ENCODE results near the gene MROH7. TPM values are rescaled to one million over a fixed set of nuclear protein-coding genes. Genes with fewer than 3 reads are reported as not detected.

The MROH7 gene
- total RNA-seq, 2 experiments from 2014 or later: 0.12 to 0.14 TPM

DNA sequence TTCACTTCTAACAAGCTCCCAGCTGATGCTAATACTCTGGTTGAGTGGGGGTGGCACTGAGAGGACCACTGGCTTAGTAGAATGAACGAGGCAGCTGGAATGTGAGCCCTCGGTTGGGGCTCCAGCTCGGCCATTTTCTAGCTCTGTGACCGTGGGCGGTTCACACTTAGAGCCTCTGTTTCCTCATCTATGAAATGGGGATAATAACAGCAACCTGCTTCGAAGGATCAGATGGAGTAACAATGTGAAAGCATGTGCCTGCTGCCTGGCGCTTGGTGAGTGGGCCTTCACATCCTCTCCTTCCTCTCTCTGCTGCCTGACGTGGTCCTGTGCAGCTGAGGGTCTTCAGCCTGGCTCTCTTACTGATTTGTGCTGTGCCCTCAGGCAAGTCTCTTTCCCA, 53.2 kb downstream of the MROH7 start:
- no peak for DNase-seq
- Mint-ChIP-seq H3K4me3 (no peak overlapping the region), H3K4me1 (peaks cover 4% of the 10 kb centered on the region), H3K27me3 (no peaks in the 10 kb centered on the region), H3K27ac (no peak overlapping the region), H3K9me3 (no peaks in the 10 kb centered on the region), H3K36me3 (no peaks in the 10 kb centered on the region)

DNA sequence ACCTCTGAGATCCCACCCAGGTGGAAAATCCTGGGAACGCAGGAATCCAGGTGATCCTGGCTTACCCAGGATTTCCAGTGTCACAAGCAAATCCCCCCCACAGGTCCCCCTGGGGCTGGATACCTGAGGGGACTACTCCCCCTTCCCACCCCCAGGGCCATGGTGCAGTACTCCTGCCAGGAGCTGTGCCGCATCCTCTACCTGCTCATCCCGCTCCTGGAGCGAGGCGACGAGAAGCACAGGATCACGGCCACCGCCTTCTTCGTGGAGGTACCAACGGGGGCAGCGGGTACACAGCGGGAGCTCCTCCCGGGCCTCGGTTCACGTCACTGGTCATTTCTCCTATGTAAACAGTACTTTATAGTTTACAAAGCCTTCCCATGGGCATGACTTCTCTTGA, 53.6 kb downstream of the MROH7 start:
- H3K36me3 Mint-ChIP-seq: no peaks in the 10 kb centered on the region
- peaks cover 4% of the 10 kb centered on the region for H3K4me1 Mint-ChIP-seq
- H3K27ac Mint-ChIP-seq: no peak overlapping the region
- H3K9me3 Mint-ChIP-seq: no peaks in the 10 kb centered on the region
- H3K27me3 Mint-ChIP-seq: no peaks in the 10 kb centered on the region
- H3K4me3 Mint-ChIP-seq: no peak overlapping the region
- DNase-seq: no peak

DNA sequence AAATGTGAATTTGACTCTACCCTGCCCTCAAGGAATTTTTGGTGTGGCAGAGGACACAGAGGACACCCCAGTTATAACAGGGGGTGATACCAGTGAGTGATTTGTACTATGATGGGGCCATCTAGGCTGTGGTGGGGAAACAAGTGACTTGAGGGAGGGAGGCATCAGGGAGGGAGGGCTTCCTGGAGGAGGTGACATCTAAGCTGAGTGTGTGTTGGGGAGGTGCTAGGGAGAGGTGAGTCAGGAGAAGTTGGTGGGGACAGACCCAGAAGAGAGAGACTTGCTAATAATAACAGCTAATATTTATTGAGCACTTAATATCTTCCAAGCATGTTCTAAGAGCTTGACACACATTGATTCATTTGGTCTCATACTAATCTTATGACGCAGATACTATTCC, 54.2 kb downstream of the MROH7 start:
- H3K36me3 Mint-ChIP-seq: no peaks in the 10 kb centered on the region

DNA sequence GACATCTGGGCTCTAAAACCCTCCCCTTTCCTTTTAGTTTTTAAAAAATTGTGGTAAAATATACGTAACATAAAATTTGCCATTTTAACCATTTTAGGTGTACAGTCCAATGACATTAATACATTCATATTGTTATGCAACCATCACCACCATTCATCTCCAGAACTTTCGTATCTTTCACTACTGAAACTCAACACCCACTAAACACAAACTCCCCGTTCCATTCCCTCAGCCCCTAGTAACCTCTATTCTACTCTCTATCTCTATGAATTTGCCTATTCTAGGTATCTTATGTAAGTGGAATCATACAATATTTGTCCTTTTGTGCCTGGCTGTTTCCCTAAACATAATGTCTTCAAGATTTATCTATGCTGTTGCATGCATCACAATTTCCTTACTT, 54.7 kb downstream of the MROH7 start:
- Mint-ChIP-seq H3K4me3 (no peak overlapping the region), H3K4me1 (peaks cover 4% of the 10 kb centered on the region), H3K36me3 (no peaks in the 10 kb centered on the region), H3K9me3 (no peaks in the 10 kb centered on the region), H3K27ac (no peak overlapping the region), H3K27me3 (no peaks in the 10 kb centered on the region)
- no peak for DNase-seq

More for the DNA sequence above, 54.2 kb downstream of the MROH7 start:
- no peaks in the 10 kb centered on the region for H3K9me3 Mint-ChIP-seq
- no peaks in the 10 kb centered on the region for H3K27me3 Mint-ChIP-seq
- no peak overlapping the region for H3K27ac Mint-ChIP-seq
- no peak overlapping the region for H3K4me3 Mint-ChIP-seq
- no peak for DNase-seq
- H3K4me1 Mint-ChIP-seq: peaks cover 4% of the 10 kb centered on the region

DNA sequence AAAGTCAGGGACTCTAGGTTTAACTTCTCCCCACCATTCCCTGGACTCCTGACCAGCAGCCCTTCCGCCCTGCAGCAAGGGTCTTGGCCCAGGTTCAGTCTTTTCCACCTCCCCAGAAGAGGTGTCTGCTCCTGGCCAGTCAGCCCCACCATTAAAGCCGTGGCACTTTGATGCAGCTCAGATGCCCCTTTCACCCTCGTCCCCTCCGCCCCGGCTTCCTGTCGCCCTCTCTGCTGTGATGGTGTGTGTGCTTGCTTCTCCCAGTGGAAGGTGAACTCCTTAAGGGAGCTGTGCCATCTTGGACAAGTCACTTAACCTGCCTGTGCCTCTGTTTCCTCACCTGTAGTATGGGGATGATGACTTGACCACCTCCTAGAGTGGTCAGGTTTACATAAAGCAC, 56.3 kb downstream of the MROH7 start:
- Mint-ChIP-seq H3K27ac (no peak overlapping the region), H3K9me3 (no peaks in the 10 kb centered on the region)

DNA sequence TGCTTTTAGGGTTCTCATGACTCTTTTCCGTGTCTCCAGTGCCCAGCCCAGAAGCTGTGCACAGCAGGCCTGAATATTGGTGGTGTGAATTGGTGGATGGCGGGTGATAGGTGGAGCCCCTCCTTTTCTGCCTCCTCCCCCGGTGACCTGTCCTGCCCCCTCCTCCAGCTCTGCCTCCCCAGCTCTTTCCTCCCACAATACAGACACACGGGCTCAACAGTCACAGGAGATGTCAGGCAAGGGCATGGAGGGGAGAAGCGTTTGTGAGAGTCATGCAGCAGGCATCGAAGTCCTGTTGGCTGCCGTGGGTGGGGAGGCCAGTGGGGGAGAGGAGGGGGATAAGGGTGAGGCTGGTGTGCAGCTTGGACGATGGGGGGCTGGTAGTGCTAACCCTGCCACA, 56.8 kb downstream of the MROH7 start:
- no peaks in the 10 kb centered on the region for H3K36me3 Mint-ChIP-seq
- H3K4me1 Mint-ChIP-seq: peaks cover 4% of the 10 kb centered on the region
- no peak for DNase-seq
- no peaks in the 10 kb centered on the region for H3K9me3 Mint-ChIP-seq
- no peaks in the 10 kb centered on the region for H3K27me3 Mint-ChIP-seq
- no peak overlapping the region for H3K27ac Mint-ChIP-seq
- H3K4me3 Mint-ChIP-seq: no peak overlapping the region

More for the DNA sequence above, 56.3 kb downstream of the MROH7 start:
- Mint-ChIP-seq H3K36me3 (no peaks in the 10 kb centered on the region), H3K4me1 (peaks cover 4% of the 10 kb centered on the region), H3K4me3 (no peak overlapping the region), H3K27me3 (no peaks in the 10 kb centered on the region)
- no peak for DNase-seq

DNA sequence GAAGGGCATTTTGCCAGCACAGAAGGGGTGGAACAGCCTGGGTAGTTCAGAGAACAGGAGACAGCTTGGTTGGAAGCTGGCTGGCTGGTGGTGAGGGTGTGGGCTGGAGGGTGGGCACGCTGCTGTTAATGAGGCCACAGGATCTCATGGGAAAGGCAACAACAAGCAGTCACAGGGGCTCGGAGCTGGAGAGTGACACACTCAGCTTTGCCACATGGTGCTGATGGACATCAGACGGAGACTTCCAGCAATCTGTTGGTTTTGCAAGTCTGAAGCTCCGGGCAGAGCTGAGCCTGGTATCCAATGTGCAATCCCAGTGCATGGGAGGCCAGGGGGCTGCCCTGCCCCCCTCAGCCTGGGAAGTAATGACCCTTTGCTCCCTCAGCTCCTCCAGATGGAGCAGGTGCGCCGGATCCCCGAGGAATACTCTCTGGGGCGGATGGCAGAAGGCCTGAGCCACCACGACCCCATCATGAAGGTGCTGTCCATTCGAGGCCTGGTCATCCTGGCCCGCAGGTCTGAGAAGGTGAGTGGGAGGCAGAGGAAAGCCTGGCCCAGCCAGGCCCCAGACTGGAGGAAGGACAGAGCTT, 58.4 kb downstream of the MROH7 start:
- no peaks in the 10 kb centered on the region for H3K9me3 Mint-ChIP-seq
- H3K27me3 Mint-ChIP-seq: no peaks in the 10 kb centered on the region
- H3K4me1 Mint-ChIP-seq: peaks cover 4% of the 10 kb centered on the region
- H3K27ac Mint-ChIP-seq: no peak overlapping the region
- no peaks in the 10 kb centered on the region for H3K36me3 Mint-ChIP-seq
- H3K4me3 Mint-ChIP-seq: no peak overlapping the region
- no peak for DNase-seq

DNA sequence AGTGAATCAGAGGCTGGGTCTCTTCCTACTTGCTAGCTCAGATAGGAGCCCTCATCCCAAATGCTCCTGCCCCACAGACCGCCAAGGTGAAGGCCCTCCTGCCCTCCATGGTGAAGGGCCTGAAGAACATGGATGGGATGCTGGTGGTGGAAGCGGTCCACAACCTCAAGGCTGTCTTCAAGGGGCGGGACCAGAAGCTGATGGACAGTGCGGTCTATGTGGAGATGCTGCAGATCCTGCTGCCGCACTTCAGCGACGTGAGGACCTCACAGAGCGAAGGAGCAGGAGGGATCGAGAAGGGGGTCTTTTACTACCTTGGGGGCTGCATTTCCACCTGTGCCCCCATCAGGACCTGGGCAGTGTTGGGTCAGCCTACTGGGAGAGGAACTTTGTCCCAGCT, 59.5 kb downstream of the MROH7 start:
- no peaks in the 10 kb centered on the region for H3K27me3 Mint-ChIP-seq
- H3K9me3 Mint-ChIP-seq: no peaks in the 10 kb centered on the region
- no peak overlapping the region for H3K27ac Mint-ChIP-seq
- H3K36me3 Mint-ChIP-seq: no peaks in the 10 kb centered on the region
- H3K4me3 Mint-ChIP-seq: no peak overlapping the region
- DNase-seq: no peak
- peaks cover 4% of the 10 kb centered on the region for H3K4me1 Mint-ChIP-seq

DNA sequence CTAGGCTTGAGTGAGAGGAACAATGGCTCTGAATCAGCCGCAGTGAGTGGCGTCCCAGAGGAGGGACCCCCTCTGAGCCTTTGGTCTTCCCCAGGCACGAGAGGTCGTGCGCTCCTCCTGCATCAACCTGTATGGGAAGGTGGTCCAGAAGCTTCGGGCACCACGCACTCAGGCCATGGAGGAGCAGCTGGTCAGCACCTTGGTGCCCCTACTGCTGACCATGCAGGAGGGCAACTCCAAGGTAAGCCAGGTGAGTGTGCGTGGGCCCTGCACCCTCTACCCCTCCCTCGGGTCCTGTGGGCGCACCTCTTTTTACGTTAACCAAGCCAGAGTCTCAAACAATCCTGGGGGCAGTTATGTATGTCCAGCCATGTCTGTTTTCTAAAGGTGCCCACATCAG, 60.4 kb downstream of the MROH7 start:
- Mint-ChIP-seq H3K4me1 (no peaks in the 10 kb centered on the region), H3K4me3 (no peak overlapping the region), H3K36me3 (no peaks in the 10 kb centered on the region), H3K27ac (no peak overlapping the region), H3K9me3 (no peaks in the 10 kb centered on the region), H3K27me3 (no peaks in the 10 kb centered on the region)
- no peak for DNase-seq

DNA sequence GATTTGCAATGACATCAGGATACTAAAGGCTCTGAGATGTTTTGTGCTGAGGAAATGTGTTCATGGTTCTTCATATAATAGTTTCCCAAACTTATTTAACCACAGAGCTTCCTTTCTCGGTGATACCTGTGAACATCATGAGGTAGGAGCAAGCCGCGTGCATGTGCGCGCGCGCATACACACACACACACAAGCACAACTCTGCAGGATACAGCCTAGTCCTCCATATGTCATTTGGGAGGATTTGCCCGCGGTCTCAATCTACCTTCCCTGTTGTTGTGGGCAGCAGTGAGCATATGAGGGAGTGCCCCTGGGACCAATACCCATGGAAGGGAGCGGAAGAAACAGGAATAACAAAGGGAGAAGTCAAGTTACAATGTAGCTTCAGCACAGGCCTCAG, 61.9 kb downstream of the MROH7 start:
- DNase-seq: no peak
- no peaks in the 10 kb centered on the region for H3K4me1 Mint-ChIP-seq
- no peaks in the 10 kb centered on the region for H3K9me3 Mint-ChIP-seq
- no peak overlapping the region for H3K4me3 Mint-ChIP-seq
- H3K27me3 Mint-ChIP-seq: no peaks in the 10 kb centered on the region
- no peak overlapping the region for H3K27ac Mint-ChIP-seq
- H3K36me3 Mint-ChIP-seq: no peaks in the 10 kb centered on the region

DNA sequence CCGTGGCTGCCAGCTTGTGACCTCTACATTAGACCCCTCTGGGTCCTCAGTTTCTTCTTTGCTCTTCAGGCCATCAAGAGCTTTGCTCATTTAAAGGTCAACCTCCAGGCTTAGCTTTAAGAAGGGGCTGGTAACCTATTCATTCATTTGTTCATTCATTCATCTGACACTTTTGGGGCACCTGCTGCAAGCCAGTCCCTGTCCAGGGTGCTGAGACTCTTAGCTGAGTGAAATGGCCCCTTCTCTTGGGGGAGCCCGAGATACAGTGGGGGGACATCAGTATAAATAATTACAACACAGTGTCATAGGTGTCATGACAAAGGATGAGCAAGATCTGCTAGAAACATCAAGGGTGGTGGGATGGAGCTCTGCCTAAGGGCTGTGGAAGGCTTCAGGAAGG, 63.6 kb downstream of the MROH7 start:
- H3K27me3 Mint-ChIP-seq: no peaks in the 10 kb centered on the region
- H3K4me3 Mint-ChIP-seq: no peak overlapping the region
- no peak overlapping the region for H3K27ac Mint-ChIP-seq
- H3K4me1 Mint-ChIP-seq: no peaks in the 10 kb centered on the region
- no peaks in the 10 kb centered on the region for H3K9me3 Mint-ChIP-seq
- DNase-seq: no peak
- H3K36me3 Mint-ChIP-seq: no peaks in the 10 kb centered on the region

DNA sequence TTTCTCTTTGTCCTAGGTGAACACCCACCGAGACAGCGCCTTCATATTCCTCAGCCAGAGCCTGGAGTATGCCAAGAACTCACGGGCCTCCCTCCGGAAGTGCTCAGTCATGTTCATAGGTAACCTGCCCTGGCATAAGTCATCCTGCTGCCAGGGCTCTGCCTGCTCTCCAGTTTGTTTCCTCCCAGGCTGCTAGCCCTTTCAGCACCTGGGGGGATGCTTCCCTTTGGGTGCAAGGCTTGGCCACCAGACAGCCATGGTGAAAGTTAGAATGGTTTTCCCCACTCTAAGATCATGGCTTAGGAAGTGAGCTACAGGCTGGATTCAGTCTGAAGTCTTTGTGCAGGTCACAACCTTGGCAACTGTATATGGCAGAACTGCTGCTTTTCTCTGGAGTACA, 64.8 kb downstream of the MROH7 start:
- Mint-ChIP-seq H3K4me3 (no peak overlapping the region), H3K27me3 (no peaks in the 10 kb centered on the region), H3K36me3 (no peaks in the 10 kb centered on the region), H3K4me1 (no peaks in the 10 kb centered on the region), H3K9me3 (no peaks in the 10 kb centered on the region), H3K27ac (no peak overlapping the region)
- no peak for DNase-seq

DNA sequence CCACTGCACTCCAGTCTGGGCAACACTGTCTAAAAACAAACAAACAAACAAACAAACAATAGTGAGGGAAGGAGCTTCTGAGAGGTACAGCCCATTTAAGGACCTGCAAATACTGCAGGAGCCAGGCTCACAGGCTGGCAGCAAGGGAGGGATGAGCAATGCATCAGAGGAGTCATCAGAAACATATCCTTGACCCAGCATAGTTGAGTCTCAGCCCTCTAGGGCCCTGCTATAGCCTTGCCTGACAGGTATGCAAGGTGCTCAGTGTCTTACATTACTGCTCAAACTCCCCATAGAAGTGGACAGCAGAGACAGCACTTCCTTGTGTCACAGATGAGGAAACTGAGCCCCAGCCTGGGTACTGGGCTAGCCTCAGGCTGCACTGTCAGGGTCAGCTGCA, 66.8 kb downstream of the MROH7 start:
- H3K27ac Mint-ChIP-seq: no peak overlapping the region
- H3K4me1 Mint-ChIP-seq: no peaks in the 10 kb centered on the region
- no peaks in the 10 kb centered on the region for H3K9me3 Mint-ChIP-seq
- H3K4me3 Mint-ChIP-seq: no peak overlapping the region
- no peak for DNase-seq
- no peaks in the 10 kb centered on the region for H3K27me3 Mint-ChIP-seq
- H3K36me3 Mint-ChIP-seq: no peaks in the 10 kb centered on the region

DNA sequence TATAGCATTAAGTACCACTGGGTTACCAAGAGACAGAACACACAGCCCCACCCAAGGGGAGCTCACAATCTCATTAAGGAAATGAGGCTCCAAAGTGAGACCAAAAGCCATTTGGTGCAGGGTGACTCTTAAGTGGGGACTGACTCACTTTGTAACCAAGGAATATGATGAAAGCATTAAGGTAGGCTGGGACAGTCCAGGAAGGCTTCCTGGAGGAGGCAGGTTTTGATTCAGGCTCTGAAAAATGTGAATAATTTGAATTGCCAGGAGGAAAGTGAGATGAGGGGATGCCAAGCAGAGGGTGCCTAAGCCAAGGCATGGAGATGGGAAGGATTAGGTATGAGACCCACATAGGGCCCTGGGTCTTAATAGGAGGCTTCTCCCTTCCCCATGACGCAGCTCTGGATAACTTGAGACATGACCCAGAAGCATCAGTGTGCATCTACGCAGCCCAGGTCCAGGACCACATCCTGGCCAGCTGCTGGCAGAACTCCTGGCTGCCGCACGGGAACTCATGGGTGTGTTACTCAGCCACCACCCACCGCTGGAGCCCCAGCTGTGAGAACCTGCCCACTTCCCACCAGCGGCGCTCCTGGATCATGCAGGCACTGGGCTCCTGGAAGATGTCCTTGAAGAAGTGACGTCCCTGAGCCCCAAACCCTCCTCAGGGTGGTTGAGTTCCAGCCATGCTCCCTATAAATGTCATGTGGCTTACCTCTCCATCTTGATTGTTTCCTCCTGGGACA, 68.1 kb downstream of the MROH7 start:
- Mint-ChIP-seq H3K27ac (peak overlapping the region; percentile 42), H3K27me3 (no peaks in the 10 kb centered on the region), H3K4me1 (no peaks in the 10 kb centered on the region), H3K36me3 (no peaks in the 10 kb centered on the region), H3K9me3 (no peaks in the 10 kb centered on the region), H3K4me3 (no peak overlapping the region)
- no peak for DNase-seq

DNA sequence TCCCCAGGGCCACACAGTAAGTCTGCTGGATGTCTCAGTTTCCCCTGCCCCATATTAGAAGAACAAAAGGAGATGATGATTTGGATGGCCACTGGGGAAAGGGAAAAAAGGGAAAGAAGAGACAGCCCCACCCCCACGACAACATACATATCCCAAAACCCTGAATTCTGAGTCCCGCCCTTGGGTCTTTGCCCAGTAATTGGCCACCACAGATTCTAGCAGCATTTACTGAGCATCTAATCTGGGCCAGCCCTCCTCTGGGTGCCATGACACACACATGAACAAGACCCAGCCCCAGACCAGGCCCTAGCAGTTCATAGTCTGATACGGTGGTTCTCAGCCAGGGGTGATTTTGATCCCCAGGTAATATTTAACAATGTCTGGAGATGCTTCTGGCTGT, 68.8 kb downstream of the MROH7 start:
- no peak for DNase-seq
- Mint-ChIP-seq H3K27ac (no peak overlapping the region), H3K36me3 (no peaks in the 10 kb centered on the region), H3K9me3 (no peaks in the 10 kb centered on the region), H3K27me3 (no peaks in the 10 kb centered on the region), H3K4me3 (no peak overlapping the region), H3K4me1 (peaks cover 5% of the 10 kb centered on the region)

DNA sequence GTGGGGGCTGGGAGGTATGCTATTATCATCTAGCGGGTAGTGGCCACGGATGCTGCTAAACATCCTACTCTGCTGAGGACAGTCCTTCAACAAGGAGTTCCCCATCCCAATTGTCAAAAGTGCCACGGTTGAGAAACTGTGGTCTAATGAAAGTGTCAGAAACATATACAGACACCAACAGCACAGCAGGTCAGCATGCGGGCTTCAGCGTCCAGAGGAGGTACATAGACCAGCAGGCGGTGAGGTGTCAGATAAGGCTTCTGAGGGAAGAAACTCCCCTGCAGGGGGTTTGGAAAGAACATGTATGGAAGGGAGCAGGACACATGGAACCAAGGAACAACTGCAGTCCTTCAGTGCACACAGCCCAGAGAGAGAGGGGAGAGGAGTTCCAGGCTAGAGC, 69.3 kb downstream of the MROH7 start:
- H3K36me3 Mint-ChIP-seq: no peaks in the 10 kb centered on the region
- no peaks in the 10 kb centered on the region for H3K27me3 Mint-ChIP-seq
- peaks cover 6% of the 10 kb centered on the region for H3K4me1 Mint-ChIP-seq
- no peak for DNase-seq
- no peak overlapping the region for H3K27ac Mint-ChIP-seq
- H3K9me3 Mint-ChIP-seq: no peaks in the 10 kb centered on the region
- no peak overlapping the region for H3K4me3 Mint-ChIP-seq
